Activated CD4-positive, alpha-beta T cell treated with anti-CD3 and anti-CD28 coated beads, Interleukin-2, amount 10 ng/mL, durations not matched to agents 24 days and 14 days (primary cell): ENCODE data around the gene C6orf120. TPM values are rescaled to one million over a fixed set of nuclear protein-coding genes. Genes with fewer than 3 reads are reported as not detected.

Experiments
- DNase-seq: peaks from one replicate; pipeline ENCODE4 v3.0.0; 2022
- H3K27ac Mint-ChIP-seq: one replicate; pipeline ENCODE4 v1.8.0; 2022; ENCODE audit warnings: mild to moderate bottlenecking, mixed read lengths
- H3K27me3 Mint-ChIP-seq: one replicate; pipeline ENCODE4 v1.8.0; 2022; ENCODE audit warnings: mixed read lengths
- H3K36me3 Mint-ChIP-seq: one replicate; pipeline ENCODE4 v1.8.0; 2022; ENCODE audit warnings: low read depth, mild to moderate bottlenecking, mixed read lengths
- H3K4me1 Mint-ChIP-seq: one replicate; pipeline ENCODE4 v1.8.0; 2021; ENCODE audit warnings: mixed read lengths
- H3K4me3 Mint-ChIP-seq: one replicate; pipeline ENCODE4 v1.8.0; 2022; ENCODE audit warnings: mild to moderate bottlenecking, moderate library complexity, mixed read lengths
- H3K9me3 Mint-ChIP-seq: one replicate; pipeline ENCODE4 v1.8.0; 2021; ENCODE audit warnings: mixed read lengths
- intact Hi-C: fragments of 100-400 bp; cut with micrococcal nuclease; formaldehyde crosslinking; loops from one replicate; pipeline ENCODE4 v1.15.1; 2023
- total RNA-seq: library from RNA; stranded (reverse); gene quantifications from 2 replicates; pipeline ENCODE4 v1.2.3, GENCODE V29; 2022

The C6orf120 gene
- total RNA-seq, 1 donor from 2014 or later = 23.8 TPM

GRCh38 chr6:169723991-169724493 lies 22.1 kb downstream of the C6orf120 start:
- H3K9me3 Mint-ChIP-seq = no peaks in the 10 kb centered on the region
- peaks cover 5% of the 10 kb centered on the region for H3K27me3 Mint-ChIP-seq
- DNase-seq = peak; percentile 85
- H3K27ac Mint-ChIP-seq = peak overlapping the region; percentile 75
- H3K36me3 Mint-ChIP-seq = peaks cover 14% of the 10 kb centered on the region
- peak overlapping the region; percentile 73 for H3K4me3 Mint-ChIP-seq
- intact Hi-C loops = loop anchor here (1.0 to 5.0 kb wide), 4 partner anchors 22 to 829 kb away; partner anchors contain the start of genes C6orf120, DYNLT2, ERMARD and PSMB1
- H3K4me1 Mint-ChIP-seq = peaks cover 28% of the 10 kb centered on the region

GRCh38 chr6:169724494-169725124 lies 22.7 kb downstream of the C6orf120 start, which contains the start of gene PHF10:
TSS of gene PHF10 (minus strand) at chr6:169724500. CDS start at chr6:169723931, 569 bp downstream.
- peak within 1 kb of the TSS; percentile 94 for H3K27ac Mint-ChIP-seq
- peaks cover 5% of the 10 kb centered on the region for H3K27me3 Mint-ChIP-seq
- H3K4me1 Mint-ChIP-seq = peaks cover 25% of the 10 kb centered on the region
- H3K4me3 Mint-ChIP-seq = peak within 1 kb of the TSS; percentile 90
- intact Hi-C loops = loop anchor here (1.0 to 5.0 kb wide), 2 partner anchors 27 to 512 kb away; partner anchors contain the start of genes DYNLT2 and ERMARD
- H3K36me3 Mint-ChIP-seq = peaks cover 8% of the 10 kb centered on the region
- no peaks in the 10 kb centered on the region for H3K9me3 Mint-ChIP-seq
- DNase-seq = peak; percentile 88

GRCh38 chr6:169725125-169726048 lies 23.5 kb downstream of the C6orf120 start:
- Mint-ChIP-seq H3K36me3 (peaks cover 5% of the 10 kb centered on the region), H3K27ac (peak overlapping the region; percentile 88), H3K27me3 (peaks cover 7% of the 10 kb centered on the region), H3K4me1 (peaks cover 24% of the 10 kb centered on the region), H3K9me3 (no peaks in the 10 kb centered on the region), H3K4me3 (peak overlapping the region; percentile 83)
- peak; percentile 61 for DNase-seq
- intact Hi-C loops = no loop called here

- Mint-ChIP-seq H3K9me3 (no peaks in the 10 kb centered on the region), H3K27me3 (peaks cover 11% of the 10 kb centered on the region), H3K4me3 (peak overlapping the region; percentile 83), H3K4me1 (peaks cover 22% of the 10 kb centered on the region), H3K27ac (peak overlapping the region; percentile 88), H3K36me3 (peaks cover 3% of the 10 kb centered on the region)
- intact Hi-C loops = no loop called here
- no peak for DNase-seq
These were observed 24.1 kb downstream of the C6orf120 start for GRCh38 chr6:169726049-169726400.

- Mint-ChIP-seq H3K9me3 (no peaks in the 10 kb centered on the region), H3K4me3 (no peak overlapping the region), H3K36me3 (peaks cover 1% of the 10 kb centered on the region), H3K27me3 (peaks cover 17% of the 10 kb centered on the region), H3K4me1 (peaks cover 19% of the 10 kb centered on the region), H3K27ac (no peak overlapping the region)
- intact Hi-C loops = no loop called here
- no peak for DNase-seq
These were observed 25.0 kb downstream of the C6orf120 start for GRCh38 chr6:169726963-169727362.

GRCh38 chr6:169729961-169730360 lies 28.0 kb downstream of the C6orf120 start:
- Mint-ChIP-seq H3K4me3 (no peak overlapping the region), H3K4me1 (peaks cover 10% of the 10 kb centered on the region), H3K27me3 (peaks cover 40% of the 10 kb centered on the region), H3K9me3 (peaks cover 7% of the 10 kb centered on the region), H3K36me3 (peaks cover under 1% of the 10 kb centered on the region), H3K27ac (no peak overlapping the region)
- no peak for DNase-seq
- intact Hi-C loops = no loop called here

- H3K27ac Mint-ChIP-seq = no peak overlapping the region
These were observed 36.5 kb downstream of the C6orf120 start for GRCh38 chr6:169738204-169738975.

GRCh38 chr6:169738976-169739529 lies 37.1 kb downstream of the C6orf120 start:
- H3K9me3 Mint-ChIP-seq = peaks cover 7% of the 10 kb centered on the region

More at GRCh38 chr6:169738204-169738975, 36.5 kb downstream of the C6orf120 start:
- intact Hi-C loops = no loop called here
- DNase-seq = no peak
- Mint-ChIP-seq H3K4me1 (peaks cover 2% of the 10 kb centered on the region), H3K4me3 (no peak overlapping the region), H3K9me3 (peaks cover 7% of the 10 kb centered on the region), H3K27me3 (peaks cover 38% of the 10 kb centered on the region), H3K36me3 (no peaks in the 10 kb centered on the region)

GRCh38 chr6:169741344-169741743 lies 39.4 kb downstream of the C6orf120 start:
- Mint-ChIP-seq H3K4me3 (no peak overlapping the region), H3K27ac (no peak overlapping the region), H3K4me1 (peaks cover 2% of the 10 kb centered on the region), H3K27me3 (peaks cover 18% of the 10 kb centered on the region), H3K36me3 (no peaks in the 10 kb centered on the region), H3K9me3 (no peaks in the 10 kb centered on the region)
- intact Hi-C loops = no loop called here
- no peak for DNase-seq

More at GRCh38 chr6:169738976-169739529, 37.1 kb downstream of the C6orf120 start:
- peaks cover 2% of the 10 kb centered on the region for H3K4me1 Mint-ChIP-seq
- intact Hi-C loops = no loop called here
- H3K36me3 Mint-ChIP-seq = no peaks in the 10 kb centered on the region
- no peak overlapping the region for H3K27ac Mint-ChIP-seq
- no peak for DNase-seq
- peaks cover 36% of the 10 kb centered on the region for H3K27me3 Mint-ChIP-seq
- no peak overlapping the region for H3K4me3 Mint-ChIP-seq

- Mint-ChIP-seq H3K4me1 (peaks cover 6% of the 10 kb centered on the region), H3K27ac (no peak overlapping the region), H3K27me3 (peaks cover 8% of the 10 kb centered on the region), H3K36me3 (peaks cover 2% of the 10 kb centered on the region), H3K9me3 (no peaks in the 10 kb centered on the region), H3K4me3 (no peak overlapping the region)
- DNase-seq = no peak
- intact Hi-C loops = no loop called here
These were observed 43.5 kb downstream of the C6orf120 start for GRCh38 chr6:169745405-169745804.

GRCh38 chr6:169746556-169746955 lies 44.6 kb downstream of the C6orf120 start:
- no peak overlapping the region for H3K27ac Mint-ChIP-seq
- intact Hi-C loops = no loop called here
- peaks cover 5% of the 10 kb centered on the region for H3K36me3 Mint-ChIP-seq
- no peaks in the 10 kb centered on the region for H3K9me3 Mint-ChIP-seq
- no peak overlapping the region for H3K4me3 Mint-ChIP-seq
- no peak for DNase-seq
- peaks cover 8% of the 10 kb centered on the region for H3K27me3 Mint-ChIP-seq
- H3K4me1 Mint-ChIP-seq = peaks cover 10% of the 10 kb centered on the region

- Mint-ChIP-seq H3K36me3 (peaks cover 9% of the 10 kb centered on the region), H3K9me3 (no peaks in the 10 kb centered on the region), H3K4me1 (peaks cover 28% of the 10 kb centered on the region), H3K4me3 (peak within 1 kb of the TSS; percentile 100), H3K27ac (peak within 1 kb of the TSS; percentile 100), H3K27me3 (peaks cover 2% of the 10 kb centered on the region)
- DNase-seq = peak; percentile 99
- intact Hi-C loops = loop anchor here (1.0 to 5.0 kb wide), 5 partner anchors 27 to 833 kb away; partner anchors contain the start of genes C6orf120, FAM120B, PDCD2 and PHF10
These were observed 49.5 kb downstream of the C6orf120 start, which contains the start of the genes DYNLT2 and ERMARD for GRCh38 chr6:169751242-169752073. TSS of gene DYNLT2 (minus strand) at chr6:169751572. CDS start at chr6:169751458, 114 bp downstream. TSS of gene ERMARD (plus strand) at chr6:169751622. CDS start at chr6:169751658, 36 bp downstream.
